ENCODE measurements around the gene PTPRN2. TPM values are rescaled to one million over a fixed set of nuclear protein-coding genes. Genes with fewer than 3 reads are reported as not detected.
A peak's percentile ranks its signal among the peaks of the same experiment; 100 is the strongest.

Gene PTPRN2
- polyA plus RNA-seq, 6 donors from 2014 or later = 1.4 to 4.6 (median 3.8) TPM

GRCh38 chr7:157770716-157771320 is 816.8 kb downstream of the PTPRN2 start:
- Mint-ChIP-seq H3K36me3 (peaks cover 0 to 19% of the 10 kb centered on the region in 2 donors), H3K4me1 (peaks cover 0 to 4% (median 0%) of the 10 kb centered on the region in 3 donors), H3K9me3 (peaks cover 4 to 24% (median 12%) of the 10 kb centered on the region in 7 donors), H3K4me3 (no peak overlapping the region), H3K27me3 (peaks cover 0 to 11% (median 10%) of the 10 kb centered on the region in 3 donors), H3K27ac (no peak overlapping the region)
- no peak for ATAC-seq (ENCODE audit: low read depth in 2 of 2)
- DNase-seq = no peak

DNA sequence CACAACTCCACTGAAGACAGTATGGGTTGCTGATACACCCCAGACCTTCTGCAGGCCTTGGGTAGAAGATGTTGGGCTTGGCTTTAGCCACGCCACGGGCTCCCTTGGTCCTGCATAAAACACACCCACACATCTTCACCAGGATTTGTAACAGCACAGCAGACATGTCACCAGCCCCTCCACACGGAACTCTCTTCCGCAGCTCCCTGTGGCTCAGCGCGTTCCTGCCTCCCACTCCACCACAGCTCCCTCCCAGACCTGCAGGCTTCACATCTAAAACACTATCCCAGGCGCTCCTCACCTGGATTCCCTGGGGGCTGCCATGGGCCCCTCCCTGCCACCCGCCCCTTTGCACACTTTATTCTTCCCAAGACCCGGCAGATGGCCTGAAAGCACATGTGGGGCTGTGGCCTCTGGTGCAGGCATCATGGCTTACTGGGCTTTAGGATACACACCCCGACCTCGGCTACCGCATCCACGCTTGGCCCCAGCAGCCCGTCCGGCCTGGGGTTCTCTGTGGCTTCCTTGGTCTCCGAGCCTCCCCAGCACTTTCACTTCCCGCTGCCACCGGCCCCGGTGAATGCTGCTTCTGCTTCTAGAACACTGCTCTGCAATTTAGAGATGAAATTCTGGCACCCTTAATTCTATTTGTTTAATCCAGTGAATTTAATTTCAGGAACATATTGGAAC is 818.0 kb downstream of the PTPRN2 start:
- peaks cover 0 to 4% (median 0%) of the 10 kb centered on the region in 3 donors for H3K4me1 Mint-ChIP-seq
- ATAC-seq (ENCODE audit: low read depth in 2 of 2) (no peak), DNase-seq (no peak)
- H3K27ac Mint-ChIP-seq = no peak overlapping the region
- no peak overlapping the region for H3K4me3 Mint-ChIP-seq
- peaks cover 9 to 30% (median 22%) of the 10 kb centered on the region in 7 donors for H3K9me3 Mint-ChIP-seq
- H3K27me3 Mint-ChIP-seq = peaks cover 0 to 11% (median 10%) of the 10 kb centered on the region in 3 donors
- peaks cover 0 to 27% of the 10 kb centered on the region in 2 donors for H3K36me3 Mint-ChIP-seq

- no peak overlapping the region for H3K27ac Mint-ChIP-seq
- no peak for DNase-seq
- peaks cover 0 to 11% (median 10%) of the 10 kb centered on the region in 3 donors for H3K27me3 Mint-ChIP-seq
- no peak for ATAC-seq (ENCODE audit: low read depth in 2 of 2)
- H3K4me1 Mint-ChIP-seq = peaks cover 0 to 4% (median 0%) of the 10 kb centered on the region in 3 donors
- peaks cover 0 to 27% of the 10 kb centered on the region in 2 donors for H3K36me3 Mint-ChIP-seq
- H3K9me3 Mint-ChIP-seq = peaks cover 11 to 33% (median 24%) of the 10 kb centered on the region in 7 donors
- no peak overlapping the region for H3K4me3 Mint-ChIP-seq
These were observed 818.5 kb downstream of the PTPRN2 start for GRCh38 chr7:157769086-157769485.

DNA sequence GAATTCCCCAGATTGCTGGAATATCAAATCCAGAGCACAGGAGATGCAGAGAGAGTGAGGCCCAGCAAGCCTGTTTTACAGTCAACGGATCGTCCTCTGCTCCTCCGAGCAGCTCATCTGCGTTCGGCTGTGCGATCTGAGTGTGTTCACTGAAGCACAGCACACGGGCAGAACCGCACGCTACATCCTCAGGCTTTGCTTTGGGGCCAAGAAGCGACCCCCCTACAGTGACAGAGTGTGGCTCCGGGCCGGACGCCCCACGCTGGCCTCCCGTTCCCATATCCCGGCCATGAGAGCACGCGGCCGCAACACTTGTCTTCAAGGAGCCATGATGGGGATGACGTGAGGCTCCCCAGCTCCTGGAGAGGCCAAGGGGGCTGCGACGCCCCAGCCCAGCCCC is 819.4 kb downstream of the PTPRN2 start:
- peaks cover 0 to 4% (median 0%) of the 10 kb centered on the region in 3 donors for H3K4me1 Mint-ChIP-seq
- ATAC-seq (ENCODE audit: low read depth in 2 of 2) (no peak), DNase-seq (no peak)
- peaks cover 0 to 11% (median 10%) of the 10 kb centered on the region in 3 donors for H3K27me3 Mint-ChIP-seq
- no peak overlapping the region for H3K27ac Mint-ChIP-seq
- H3K9me3 Mint-ChIP-seq = peaks cover 11 to 29% (median 25%) of the 10 kb centered on the region in 7 donors
- H3K36me3 Mint-ChIP-seq = peaks cover 0 to 27% of the 10 kb centered on the region in 2 donors
- H3K4me3 Mint-ChIP-seq = no peak overlapping the region

DNA sequence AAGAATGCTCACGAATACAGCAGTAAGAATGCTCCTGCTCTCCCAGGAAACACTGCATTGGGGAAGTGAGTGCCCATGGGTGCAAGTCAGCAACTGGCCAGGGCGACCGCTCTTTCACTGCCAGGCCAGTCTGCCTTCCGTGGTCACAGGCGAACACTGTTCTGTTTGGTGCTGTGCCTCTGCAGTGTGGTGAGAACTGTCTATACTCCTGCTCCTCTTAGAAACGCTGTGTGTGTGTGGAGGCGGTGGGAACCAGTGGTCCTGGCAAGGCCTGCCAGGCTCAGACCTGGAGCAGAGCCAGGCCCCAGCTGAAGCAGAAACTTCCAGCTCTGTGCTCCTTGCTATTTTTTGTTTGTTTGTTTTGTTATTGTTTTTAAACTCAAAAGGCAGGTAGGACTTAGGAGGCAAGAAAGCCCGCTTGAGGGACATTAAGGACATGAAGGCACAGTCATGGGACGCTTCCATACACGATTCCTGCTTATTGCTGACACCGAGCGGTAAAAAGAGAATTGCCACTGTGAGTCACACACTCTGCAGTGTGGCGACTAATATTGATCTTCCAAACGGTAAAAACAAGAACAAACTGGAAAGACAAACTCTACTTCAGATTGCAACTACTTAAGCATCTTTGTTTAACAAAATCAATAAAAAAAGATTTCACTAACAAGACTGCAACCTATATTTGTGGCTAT is 820.0 kb downstream of the PTPRN2 start:
- no peak overlapping the region for H3K27ac Mint-ChIP-seq
- peaks cover 0 to 27% of the 10 kb centered on the region in 2 donors for H3K36me3 Mint-ChIP-seq
- no peak for ATAC-seq (ENCODE audit: low read depth in 2 of 2)
- peaks cover 0 to 11% (median 10%) of the 10 kb centered on the region in 3 donors for H3K27me3 Mint-ChIP-seq
- H3K4me1 Mint-ChIP-seq = peaks cover 0 to 4% (median 0%) of the 10 kb centered on the region in 3 donors
- no peak for DNase-seq
- no peak overlapping the region for H3K4me3 Mint-ChIP-seq
- peaks cover 11 to 29% (median 25%) of the 10 kb centered on the region in 7 donors for H3K9me3 Mint-ChIP-seq

- ATAC-seq (ENCODE audit: low read depth in 2 of 2) (no peak), DNase-seq (no peak)
- Mint-ChIP-seq H3K9me3 (peaks cover 8 to 23% (median 16%) of the 10 kb centered on the region in 7 donors), H3K27me3 (peaks cover 0 to 3% (median 0%) of the 10 kb centered on the region in 3 donors), H3K36me3 (peaks cover 0 to 16% of the 10 kb centered on the region in 2 donors), H3K4me3 (no peak overlapping the region), H3K27ac (no peak overlapping the region), H3K4me1 (peaks cover 0 to 4% (median 0%) of the 10 kb centered on the region in 3 donors)
These were observed 821.5 kb downstream of the PTPRN2 start for GRCh38 chr7:157766098-157766497.

GRCh38 chr7:157764946-157765537 is 822.6 kb downstream of the PTPRN2 start:
- Mint-ChIP-seq H3K4me3 (no peak overlapping the region), H3K9me3 (peaks cover 8 to 23% (median 16%) of the 10 kb centered on the region in 7 donors), H3K36me3 (peaks cover 0 to 16% of the 10 kb centered on the region in 2 donors), H3K27ac (peak overlapping the region in 1 of 6 donors; percentile 62), H3K4me1 (peaks cover 0 to 7% (median 0%) of the 10 kb centered on the region in 3 donors), H3K27me3 (peaks cover 7 to 9% (median 8%) of the 10 kb centered on the region in 3 donors)
- ATAC-seq (ENCODE audit: low read depth in 2 of 2) = no peak
- DNase-seq = no peak

DNA sequence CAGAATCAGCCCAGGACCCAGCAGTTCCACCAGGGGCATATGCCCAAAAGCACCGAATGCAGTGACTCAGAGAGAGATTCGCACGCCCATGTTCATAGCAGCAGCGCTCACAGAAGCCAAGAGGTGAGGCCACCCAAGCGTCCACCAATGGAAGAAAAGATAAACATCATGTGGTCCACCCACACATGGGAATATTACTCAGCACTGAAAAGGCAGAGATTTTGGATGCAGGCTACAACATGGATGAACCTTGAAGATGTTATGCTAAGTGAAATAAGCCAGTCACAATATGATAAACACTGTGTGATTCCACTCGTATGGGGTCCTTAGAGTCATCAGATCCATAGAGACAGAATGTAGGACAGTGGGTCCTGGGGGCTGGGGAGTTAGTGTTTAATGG is 823.4 kb downstream of the PTPRN2 start:
- no peak for DNase-seq
- H3K9me3 Mint-ChIP-seq = peaks cover 8 to 23% (median 16%) of the 10 kb centered on the region in 7 donors
- H3K4me3 Mint-ChIP-seq = peak overlapping the region in 1 of 8 donors; percentile 6
- peaks cover 0 to 7% (median 0%) of the 10 kb centered on the region in 3 donors for H3K4me1 Mint-ChIP-seq
- H3K27me3 Mint-ChIP-seq = peaks cover 7 to 13% (median 9%) of the 10 kb centered on the region in 3 donors
- H3K36me3 Mint-ChIP-seq = peaks cover 0 to 16% of the 10 kb centered on the region in 2 donors
- ATAC-seq (ENCODE audit: low read depth in 2 of 2) = no peak
- H3K27ac Mint-ChIP-seq = no peak overlapping the region

DNA sequence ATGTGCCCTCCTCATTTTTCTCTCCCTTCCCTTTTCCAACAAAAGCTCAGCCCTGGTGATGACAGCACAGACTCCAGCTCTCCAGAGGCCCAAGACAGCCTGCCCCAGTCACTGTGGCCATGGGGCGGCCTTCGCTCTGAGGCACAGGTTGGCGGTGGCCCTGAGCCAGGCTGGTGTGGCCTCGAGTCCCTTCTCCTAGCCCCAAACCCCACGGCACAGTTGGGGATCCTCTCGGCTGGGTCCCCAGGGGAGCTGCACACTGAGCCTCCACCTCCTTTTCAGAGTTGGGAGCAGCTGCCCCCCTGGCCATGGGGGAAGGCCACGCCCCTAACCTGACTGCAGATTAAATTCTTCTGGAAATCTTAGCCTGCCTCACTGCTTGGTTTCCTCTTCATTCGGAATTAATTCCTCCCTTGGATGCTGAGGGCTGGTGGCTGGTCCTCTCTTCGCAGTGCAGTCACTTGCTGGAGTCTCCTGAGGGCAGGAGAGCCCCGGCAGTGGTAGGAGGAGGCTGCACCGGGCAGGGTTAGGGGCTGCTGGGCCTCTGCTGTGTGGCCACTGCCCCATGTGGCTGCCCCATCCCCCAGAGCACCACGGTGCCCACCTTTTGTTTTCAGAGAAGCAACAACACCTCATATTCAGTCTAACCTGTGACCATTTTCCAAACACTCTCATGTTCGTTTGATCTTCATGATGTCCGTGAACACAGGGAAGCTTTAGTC is 824.2 kb downstream of the PTPRN2 start:
- peaks cover 8 to 23% (median 16%) of the 10 kb centered on the region in 7 donors for H3K9me3 Mint-ChIP-seq
- H3K36me3 Mint-ChIP-seq = peaks cover 0 to 16% of the 10 kb centered on the region in 2 donors
- H3K27ac Mint-ChIP-seq = no peak overlapping the region
- H3K4me3 Mint-ChIP-seq = no peak overlapping the region
- DNase-seq (no peak), ATAC-seq (ENCODE audit: low read depth in 2 of 2) (no peak)
- peaks cover 9 to 13% (median 11%) of the 10 kb centered on the region in 3 donors for H3K27me3 Mint-ChIP-seq
- peaks cover 0 to 7% (median 0%) of the 10 kb centered on the region in 3 donors for H3K4me1 Mint-ChIP-seq

GRCh38 chr7:157762824-157763223 is 824.8 kb downstream of the PTPRN2 start:
- Mint-ChIP-seq H3K27me3 (peaks cover 9 to 13% (median 11%) of the 10 kb centered on the region in 3 donors), H3K36me3 (peaks cover 0 to 16% of the 10 kb centered on the region in 2 donors), H3K4me3 (no peak overlapping the region), H3K27ac (peak overlapping the region in 1 of 6 donors; percentile 69), H3K4me1 (peaks cover 0 to 7% (median 0%) of the 10 kb centered on the region in 3 donors), H3K9me3 (peaks cover 8 to 23% (median 16%) of the 10 kb centered on the region in 7 donors)
- DNase-seq = no peak
- no peak for ATAC-seq (ENCODE audit: low read depth in 2 of 2)

GRCh38 chr7:157760004-157760730 is 827.5 kb downstream of the PTPRN2 start:
- Mint-ChIP-seq H3K27ac (no peak overlapping the region), H3K4me3 (no peak overlapping the region), H3K27me3 (peaks cover 9 to 13% (median 11%) of the 10 kb centered on the region in 3 donors), H3K9me3 (peaks cover 4 to 11% (median 8%) of the 10 kb centered on the region in 7 donors), H3K4me1 (peaks cover 0 to 4% (median 0%) of the 10 kb centered on the region in 3 donors), H3K36me3 (peaks cover 0 to 1% of the 10 kb centered on the region in 2 donors)
- DNase-seq (no peak), ATAC-seq (ENCODE audit: low read depth in 2 of 2) (no peak)
